Measurements from ENCODE around the gene CEP20.
"Not testable (repeated sequence)": the region's sequence is repeated elsewhere in the genome, so short reads cannot be mapped to it uniquely, and the experiment has no call there.

Gene CEP20

GRCh38 chr16:15888072-15888976 is at the start of gene CEP20:
TSS of gene CEP20 (minus strand) at chr16:15888603. CDS start at chr16:15888585, 18 bp downstream.
- DNase-seq, result peak; percentile 87 to 100 (median 97)

GRCh38 chr16:15936809-15937208 is 48.4 kb upstream of the CEP20 start:
- DNase-seq, result not testable (repeated sequence)

- no peak for DNase-seq
Measured at GRCh38 chr16:15934991-15935390, 46.6 kb upstream of the CEP20 start.

GRCh38 chr16:15933781-15934180 is 45.4 kb upstream of the CEP20 start:
- no peak for DNase-seq

GRCh38 chr16:15932939-15933338 is 44.5 kb upstream of the CEP20 start:
- DNase-seq, result no peak

GRCh38 chr16:15928261-15929104 is 40.1 kb upstream of the CEP20 start:
- DNase-seq, result no peak

GRCh38 chr16:15925631-15926030 is 37.2 kb upstream of the CEP20 start:
- no peak for DNase-seq

GRCh38 chr16:15924996-15925395 is 36.6 kb upstream of the CEP20 start:
- DNase-seq, result no peak

- no peak for DNase-seq
Measured at GRCh38 chr16:15919331-15919730, 30.9 kb upstream of the CEP20 start.

- not testable (repeated sequence) for DNase-seq
Measured at GRCh38 chr16:15918314-15918713, 29.9 kb upstream of the CEP20 start.

GRCh38 chr16:15916323-15916722 is 27.9 kb upstream of the CEP20 start:
- no peak for DNase-seq

- DNase-seq, result no peak
Measured at GRCh38 chr16:15915555-15916081, 27.2 kb upstream of the CEP20 start.

- no peak for DNase-seq
Measured at GRCh38 chr16:15913046-15913698, 24.8 kb upstream of the CEP20 start.

- no peak for DNase-seq
Measured at GRCh38 chr16:15911198-15911597, 22.8 kb upstream of the CEP20 start.

GRCh38 chr16:15907863-15908478 is 19.6 kb upstream of the CEP20 start:
- no peak for DNase-seq

- no peak for DNase-seq
Measured at GRCh38 chr16:15906439-15906838, 18.0 kb upstream of the CEP20 start.

GRCh38 chr16:15903960-15904359 is 15.6 kb upstream of the CEP20 start:
- no peak for DNase-seq

GRCh38 chr16:15900901-15901500 is 12.6 kb upstream of the CEP20 start:
- DNase-seq, result no peak

- DNase-seq, result no peak
Measured at GRCh38 chr16:15900357-15900756, 12.0 kb upstream of the CEP20 start.

GRCh38 chr16:15899538-15900100 is 11.2 kb upstream of the CEP20 start:
- DNase-seq, result no peak
